Heart left ventricle (tissue), 13 donors: ENCODE measurements around the gene PCSK6.

Experiments
- CTCF ChIP-seq, 12 donors: fragments of 200-600 bp; sonication (generic) in 4 of 12; IDR thresholded peaks; one replicate each; pipeline versions ENCODE4 v1.5.0 to v1.8.0; 2018 to 2022; ENCODE audit warnings: antibody characterized with exemption in 12 of 12, mild to moderate bottlenecking in 5 of 12
- POLR2A ChIP-seq, 2 donors: fragments of 450-650 bp; IDR thresholded peaks; one replicate each; pipeline ENCODE4 v1.6.1; 2017; ENCODE audit warnings: antibody characterized with exemption in 2 of 2, mild to moderate bottlenecking in 2 of 2, moderate library complexity in 2 of 2
- donor health status: ischemic (EF 13 %, LVEDD 7.1; RV severe dilation, severe dysfunction).
- donor health status: DM: no; HTN: yes; CAD: no.
- donor health status: DM: no; HTN: no; CAD: no.
- donor health status: ischemic (EF 25% LVEDD 6.9; RV normal size, moderate dysfunction).
- donor health status: ischemic (EF 25% LVEDD 5.7; RV mildly dilated, moderate dysfunction).
- donor health status: ischemic (EF 35%, LVEDD 5.7; RV mildly dilated, moderate dysfunction).
- donor health status: nonischemic (EF 11% LVEDD 7.7; RV severe dilation, severe dysfunction).
- donor health status: DM: yes; HTN: yes; CAD: no.
- donor health status: PGD.
- donor health status: ischemic (EF 29% LVEDD 5.4; RV normal size, mild dysfunction).
- donor health status: nonischemic (EF 23%, LVEDD 6.1; RV moderate dilation, normal function).

GRCh38 chr15:101296418-101297405 is 192.8 kb downstream of the PCSK6 start:
- TF ChIP-seq CTCF (IDR thresholded peaks at IDR 0.05) (no peak), POLR2A (IDR thresholded peaks at IDR 0.05) (no peak)
